Panc1 (cell line): ENCODE results near the gene MCRIP2. TPM values are rescaled to one million over a fixed set of nuclear protein-coding genes. Genes with fewer than 3 reads are reported as not detected.

ENCODE experiments used
- ATAC-seq: fragments of 200-7000 bp; cut with Tn5 transposase; 2 replicates; pipeline ENCODE4 v1.9.1; 2020; ENCODE audit warnings: mild to moderate bottlenecking, moderate library complexity
- BruUV-seq: library from RNA; stranded (reverse); fragments of 400-500 nt; replicated peaks from 2 replicates; lab custom pipeline; 2021; lab: Mats Ljungman, UMichigan
- CTCF ChIA-PET: fragments of 300-600 bp; sonication (Branson Sonifier 250); formaldehyde crosslinking; loops from one replicate; lab custom pipeline; 2022; ENCODE audit warnings: antibody characterized with exemption; lab: Charles Lee
- POLR2A ChIA-PET: fragments of 300-600 bp; sonication (Branson Sonifier 250); formaldehyde crosslinking; loops from one replicate; lab custom pipeline; 2022; ENCODE audit warnings: antibody characterized with exemption; lab: Charles Lee
- DNase-seq: peaks from one replicate; pipeline ENCODE4 v3.0.0-alpha.2; 2010; ENCODE audit warnings: low read depth, low spot score
- H3K27ac ChIP-seq: 2 replicates; pipeline ENCODE4 v1.5.1; 2011; ENCODE audit warnings: mild to moderate bottlenecking, low read length, inconsistent platforms
- H3K27me3 ChIP-seq: fragments of 200-500 bp; sonication (Bioruptor generic); 2 replicates; pipeline ENCODE4 v1.6.0; 2014; ENCODE audit warnings: low read length, inconsistent platforms; ENCODE audit not compliant: control insufficient read depth, insufficient read depth
- H3K36me3 ChIP-seq: fragments of 200-500 bp; sonication (Bioruptor generic); 2 replicates; pipeline ENCODE4 v1.5.1; 2014; ENCODE audit warnings: inconsistent platforms, mild to moderate bottlenecking, low read length, moderate library complexity; ENCODE audit not compliant: control insufficient read depth, insufficient read depth
- H3K4me1 ChIP-seq: 2 replicates; pipeline ENCODE4 v1.5.1; 2011; ENCODE audit warnings: inconsistent platforms, mild to moderate bottlenecking, low read length, moderate library complexity; ENCODE audit not compliant: control insufficient read depth, insufficient read depth
- H3K4me3 ChIP-seq, 2 experiments: 2 replicates each; pipeline ENCODE4 v1.5.1; 2011 to 2012; ENCODE audit warnings: low read depth in 2 of 2, low read length in 2 of 2, mild to moderate bottlenecking in 2 of 2, inconsistent platforms in 1 of 2, moderate library complexity in 1 of 2
- H3K9me3 ChIP-seq: fragments of 200-500 bp; sonication (Bioruptor generic); 2 replicates; pipeline ENCODE4 v1.5.1; 2014; ENCODE audit warnings: low read depth, mild to moderate bottlenecking, inconsistent platforms, low read length, moderate library complexity; ENCODE audit not compliant: control insufficient read depth, insufficient read depth
- POLR2AphosphoS5 ChIP-seq: IDR thresholded peaks from 2 replicates; pipeline ENCODE4 v1.6.1; 2012; ENCODE audit warnings: mild to moderate bottlenecking, low read depth, low read length, moderate library complexity
- SIN3A ChIP-seq: IDR thresholded peaks from 2 replicates; pipeline ENCODE4 v1.6.1; 2012; ENCODE audit warnings: low read depth, mild to moderate bottlenecking, low read length, moderate library complexity, borderline replicate concordance; ENCODE audit not compliant: insufficient read depth
- TCF7L2 ChIP-seq: IDR thresholded peaks from 2 replicates; pipeline ENCODE4 v1.6.1; 2011; ENCODE audit warnings: mild to moderate bottlenecking, low read depth, low read length, inconsistent platforms
- in situ Hi-C: cut with HindIII; loops from 2 replicates; pipeline ENCODE4 v1.10.0; 2016; ENCODE audit warnings: low sequenced_read_pairs, low pct_unique_long_range_greater_than_20kb
- intact Hi-C: fragments of 100-400 bp; cut with micrococcal nuclease; formaldehyde crosslinking; loops from one replicate; pipeline ENCODE4 v1.10.0; 2022; ENCODE audit not compliant: unreplicated experiment
- total RNA-seq: library from RNA; stranded (reverse); gene quantifications from one replicate; pipeline ENCODE4 v1.2.1, GENCODE V29; 2021; ENCODE audit not compliant: unreplicated experiment
- TF ChIP-seq, protein P1 (sequence below), 2 experiments: IDR thresholded peaks; 2 replicates each; pipeline ENCODE4 v1.6.1; 2011 to 2012; ENCODE audit warnings: low read depth in 2 of 2, control low read depth in 1 of 2, low read length in 1 of 2, mild to moderate bottlenecking in 1 of 2, moderate library complexity in 1 of 2; ENCODE audit not compliant: insufficient read depth in 1 of 2
- TF ChIP-seq, protein P2 (sequence below): fragments of 450-650 bp; IDR thresholded peaks from 2 replicates; pipeline ENCODE4 v1.5.1; 2017; ENCODE audit warnings: mild to moderate bottlenecking

The MCRIP2 gene
- total RNA-seq, 1 experiment from 2014 or later = 91.6 TPM

DNA sequence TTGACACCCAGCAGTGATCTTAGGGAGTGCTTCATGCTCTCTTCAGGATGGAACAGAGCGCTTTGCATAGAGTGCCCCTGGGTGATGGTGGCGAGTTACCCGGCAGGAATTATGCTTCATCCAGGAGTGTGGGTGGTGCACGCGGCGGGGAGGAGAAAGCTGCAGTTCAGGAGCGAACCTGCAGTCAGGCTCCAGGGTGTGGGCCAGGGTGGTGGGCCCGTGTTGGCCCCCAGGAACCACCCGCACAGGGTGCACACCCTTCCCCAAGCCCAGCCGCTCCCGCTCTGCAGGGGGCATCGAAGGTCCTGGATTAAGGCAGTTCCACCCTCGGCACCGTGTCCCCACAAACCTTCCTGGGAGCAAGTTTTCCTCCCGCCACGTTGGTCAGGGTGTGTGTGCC, 47.8 kb upstream of the MCRIP2 start:
- H3K27ac ChIP-seq = no peak overlapping the region
- ChIA-PET POLR2A (no interaction called here), CTCF (no interaction called here)
- ATAC-seq (no peak), DNase-seq (no peak)
- no TSS peak for BruUV-seq
- no peaks in the 10 kb centered on the region for H3K36me3 ChIP-seq
- intact Hi-C loops = no loop called here
- no peaks in the 10 kb centered on the region for H3K9me3 ChIP-seq
- H3K27me3 ChIP-seq = no peaks in the 10 kb centered on the region
- no peak overlapping the region for H3K4me3 ChIP-seq
- in situ Hi-C loops = no loop called here
- H3K4me1 ChIP-seq = peaks cover 26% of the 10 kb centered on the region
- TF ChIP-seq, protein P1, sequence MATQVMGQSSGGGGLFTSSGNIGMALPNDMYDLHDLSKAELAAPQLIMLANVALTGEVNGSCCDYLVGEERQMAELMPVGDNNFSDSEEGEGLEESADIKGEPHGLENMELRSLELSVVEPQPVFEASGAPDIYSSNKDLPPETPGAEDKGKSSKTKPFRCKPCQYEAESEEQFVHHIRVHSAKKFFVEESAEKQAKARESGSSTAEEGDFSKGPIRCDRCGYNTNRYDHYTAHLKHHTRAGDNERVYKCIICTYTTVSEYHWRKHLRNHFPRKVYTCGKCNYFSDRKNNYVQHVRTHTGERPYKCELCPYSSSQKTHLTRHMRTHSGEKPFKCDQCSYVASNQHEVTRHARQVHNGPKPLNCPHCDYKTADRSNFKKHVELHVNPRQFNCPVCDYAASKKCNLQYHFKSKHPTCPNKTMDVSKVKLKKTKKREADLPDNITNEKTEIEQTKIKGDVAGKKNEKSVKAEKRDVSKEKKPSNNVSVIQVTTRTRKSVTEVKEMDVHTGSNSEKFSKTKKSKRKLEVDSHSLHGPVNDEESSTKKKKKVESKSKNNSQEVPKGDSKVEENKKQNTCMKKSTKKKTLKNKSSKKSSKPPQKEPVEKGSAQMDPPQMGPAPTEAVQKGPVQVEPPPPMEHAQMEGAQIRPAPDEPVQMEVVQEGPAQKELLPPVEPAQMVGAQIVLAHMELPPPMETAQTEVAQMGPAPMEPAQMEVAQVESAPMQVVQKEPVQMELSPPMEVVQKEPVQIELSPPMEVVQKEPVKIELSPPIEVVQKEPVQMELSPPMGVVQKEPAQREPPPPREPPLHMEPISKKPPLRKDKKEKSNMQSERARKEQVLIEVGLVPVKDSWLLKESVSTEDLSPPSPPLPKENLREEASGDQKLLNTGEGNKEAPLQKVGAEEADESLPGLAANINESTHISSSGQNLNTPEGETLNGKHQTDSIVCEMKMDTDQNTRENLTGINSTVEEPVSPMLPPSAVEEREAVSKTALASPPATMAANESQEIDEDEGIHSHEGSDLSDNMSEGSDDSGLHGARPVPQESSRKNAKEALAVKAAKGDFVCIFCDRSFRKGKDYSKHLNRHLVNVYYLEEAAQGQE (IDR thresholded peaks at IDR 0.05; ENCODE audit: insufficient read depth in 1 of 2, low read depth in 2 of 2, low read length in 1 of 2) = no peak
- no peak for TF ChIP-seq POLR2AphosphoS5
- TF ChIP-seq TCF7L2 = no peak
- TF ChIP-seq SIN3A = no peak
- TF ChIP-seq, protein P2, sequence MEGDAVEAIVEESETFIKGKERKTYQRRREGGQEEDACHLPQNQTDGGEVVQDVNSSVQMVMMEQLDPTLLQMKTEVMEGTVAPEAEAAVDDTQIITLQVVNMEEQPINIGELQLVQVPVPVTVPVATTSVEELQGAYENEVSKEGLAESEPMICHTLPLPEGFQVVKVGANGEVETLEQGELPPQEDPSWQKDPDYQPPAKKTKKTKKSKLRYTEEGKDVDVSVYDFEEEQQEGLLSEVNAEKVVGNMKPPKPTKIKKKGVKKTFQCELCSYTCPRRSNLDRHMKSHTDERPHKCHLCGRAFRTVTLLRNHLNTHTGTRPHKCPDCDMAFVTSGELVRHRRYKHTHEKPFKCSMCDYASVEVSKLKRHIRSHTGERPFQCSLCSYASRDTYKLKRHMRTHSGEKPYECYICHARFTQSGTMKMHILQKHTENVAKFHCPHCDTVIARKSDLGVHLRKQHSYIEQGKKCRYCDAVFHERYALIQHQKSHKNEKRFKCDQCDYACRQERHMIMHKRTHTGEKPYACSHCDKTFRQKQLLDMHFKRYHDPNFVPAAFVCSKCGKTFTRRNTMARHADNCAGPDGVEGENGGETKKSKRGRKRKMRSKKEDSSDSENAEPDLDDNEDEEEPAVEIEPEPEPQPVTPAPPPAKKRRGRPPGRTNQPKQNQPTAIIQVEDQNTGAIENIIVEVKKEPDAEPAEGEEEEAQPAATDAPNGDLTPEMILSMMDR = no peak

DNA sequence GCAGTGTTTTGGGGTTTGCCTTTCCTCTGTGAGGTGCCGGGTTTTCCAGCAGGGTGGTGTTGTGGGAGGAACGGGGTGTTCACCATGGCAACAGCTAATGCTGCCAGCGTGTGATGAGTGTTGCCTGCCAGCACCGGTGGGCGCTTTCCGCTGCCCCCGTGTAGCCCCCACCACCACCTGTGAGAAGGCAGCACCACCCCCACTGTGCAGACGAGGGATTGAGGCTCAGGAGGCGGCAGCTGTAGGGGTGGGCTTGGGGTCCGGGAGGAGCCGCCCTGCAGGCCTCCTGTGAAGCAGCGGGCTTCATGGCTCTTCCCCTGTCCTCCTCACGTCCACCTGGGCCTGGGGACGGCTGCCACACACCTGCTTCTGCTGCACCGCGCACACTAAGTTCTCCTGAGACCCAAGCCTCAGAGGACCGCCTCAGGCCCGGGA, 46.5 kb upstream of the MCRIP2 start:
- no peaks in the 10 kb centered on the region for H3K36me3 ChIP-seq
- POLR2A ChIA-PET = no interaction called here
- H3K9me3 ChIP-seq = no peaks in the 10 kb centered on the region
- intact Hi-C loops = no loop called here
- H3K27ac ChIP-seq = no peak overlapping the region
- DNase-seq (no peak), ATAC-seq (no peak)
- in situ Hi-C loops = no loop called here
- H3K27me3 ChIP-seq = no peaks in the 10 kb centered on the region
- no TSS peak for BruUV-seq
- H3K4me1 ChIP-seq = peaks cover 26% of the 10 kb centered on the region
- H3K4me3 ChIP-seq = no peak overlapping the region
- CTCF ChIA-PET = no interaction called here
- TF ChIP-seq, protein P2 = no peak
- no peak for TF ChIP-seq POLR2AphosphoS5
- no peak for TF ChIP-seq SIN3A
- TF ChIP-seq TCF7L2 = no peak
- TF ChIP-seq, protein P1 (IDR thresholded peaks at IDR 0.05; ENCODE audit: insufficient read depth in 1 of 2, low read depth in 2 of 2, low read length in 1 of 2) = no peak
